ENCODE data around the gene CYP24A1. TPM values are rescaled to one million over a fixed set of nuclear protein-coding genes. Genes with fewer than 3 reads are reported as not detected.

The CYP24A1 gene
- total RNA-seq, 1 donor from 2014 or later = 0.73 TPM

GRCh38 chr20:54205450-54205849 is 31.7 kb upstream of the CYP24A1 start:
- H3K9me3 ChIP-seq (ENCODE audit: insufficient read depth, low read depth, low read length) = no peaks in the 10 kb centered on the region
- H3K79me2 ChIP-seq (ENCODE audit: insufficient read depth, low read length) = peaks cover 24% of the 10 kb centered on the region
- H3K4me1 ChIP-seq (ENCODE audit: insufficient read depth, low read length) = peaks cover 8% of the 10 kb centered on the region
- Mint-ChIP-seq H3K36me3 (ENCODE audit: low read depth, unreplicated experiment) (no peaks in the 10 kb centered on the region), H3K27ac (ENCODE audit: unreplicated experiment) (no peak overlapping the region), H3K27me3 (ENCODE audit: low read depth, unreplicated experiment) (no peaks in the 10 kb centered on the region), H3K9me3 (ENCODE audit: unreplicated experiment) (peaks cover 3% of the 10 kb centered on the region), H3K4me3 (ENCODE audit: unreplicated experiment) (no peak overlapping the region), H3K4me1 (ENCODE audit: low read depth, unreplicated experiment) (peaks cover 4% of the 10 kb centered on the region)
- H3K4me2 ChIP-seq (ENCODE audit: low read length) = no peak overlapping the region
- TF ChIP-seq EZH2 (IDR thresholded peaks at IDR 0.05; ENCODE audit: insufficient read depth, low read length) (no peak), CTCF (IDR thresholded peaks at IDR 0.05; ENCODE audit: insufficient read depth, low read depth, low read length) (no peak)
- DNase-seq (ENCODE audit: low read depth) = no peak
- H3K27ac ChIP-seq (ENCODE audit: low read depth, low read length) = no peak overlapping the region
- H3K36me3 ChIP-seq (ENCODE audit: insufficient read depth, low read length) = no peaks in the 10 kb centered on the region
- no peak overlapping the region for H3K9ac ChIP-seq (ENCODE audit: low read length)
- no peak overlapping the region for H3K4me3 ChIP-seq (ENCODE audit: insufficient read depth, low read depth, low read length)
- FAIRE-seq = no peak
- H2AFZ ChIP-seq (ENCODE audit: low read depth, low read length) = no peak overlapping the region
- H3K27me3 ChIP-seq (ENCODE audit: insufficient read depth, low read length) = peaks cover 3% of the 10 kb centered on the region
- peaks cover 18% of the 10 kb centered on the region for H4K20me1 ChIP-seq (ENCODE audit: insufficient read depth, low read length)

DNA sequence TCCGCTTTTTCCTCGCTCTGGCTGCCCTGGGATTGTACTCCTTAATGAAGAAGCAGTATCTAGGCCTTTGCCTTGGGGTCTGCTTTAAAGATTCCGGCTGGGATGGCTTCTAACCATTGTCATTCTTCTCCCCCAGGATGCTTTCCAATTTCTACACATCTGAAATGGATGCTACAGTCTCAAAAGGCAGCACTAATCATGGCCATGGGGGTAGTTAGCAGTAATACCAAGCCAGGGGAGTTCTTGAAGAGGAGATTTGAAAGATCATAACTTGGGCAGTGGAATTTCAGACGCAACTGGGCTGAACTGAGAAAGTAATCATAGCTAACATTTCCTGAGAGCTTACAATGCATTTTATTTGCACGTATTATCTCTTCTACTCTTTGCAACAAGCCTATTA is 30.7 kb upstream of the CYP24A1 start:
- no peak overlapping the region for H3K4me3 Mint-ChIP-seq (ENCODE audit: unreplicated experiment)
- no peak overlapping the region for H3K9ac ChIP-seq (ENCODE audit: low read length)
- H4K20me1 ChIP-seq (ENCODE audit: insufficient read depth, low read length) = peaks cover 8% of the 10 kb centered on the region

More for the DNA sequence above, 30.7 kb upstream of the CYP24A1 start:
- peaks cover 8% of the 10 kb centered on the region for H3K4me1 ChIP-seq (ENCODE audit: insufficient read depth, low read length)
- H3K79me2 ChIP-seq (ENCODE audit: insufficient read depth, low read length) = peaks cover 15% of the 10 kb centered on the region
- H2AFZ ChIP-seq (ENCODE audit: low read depth, low read length) = no peak overlapping the region
- TF ChIP-seq CTCF (IDR thresholded peaks at IDR 0.05; ENCODE audit: insufficient read depth, low read depth, low read length) (no peak), EZH2 (IDR thresholded peaks at IDR 0.05; ENCODE audit: insufficient read depth, low read length) (no peak)
- no peak for FAIRE-seq
- H3K9me3 ChIP-seq (ENCODE audit: insufficient read depth, low read depth, low read length) = no peaks in the 10 kb centered on the region
- peaks cover 4% of the 10 kb centered on the region for H3K4me1 Mint-ChIP-seq (ENCODE audit: low read depth, unreplicated experiment)
- no peak overlapping the region for H3K27ac ChIP-seq (ENCODE audit: low read depth, low read length)
- no peaks in the 10 kb centered on the region for H3K36me3 Mint-ChIP-seq (ENCODE audit: low read depth, unreplicated experiment)
- H3K27me3 ChIP-seq (ENCODE audit: insufficient read depth, low read length) = peaks cover 3% of the 10 kb centered on the region
- H3K36me3 ChIP-seq (ENCODE audit: insufficient read depth, low read length) = no peaks in the 10 kb centered on the region
- no peak overlapping the region for H3K27ac Mint-ChIP-seq (ENCODE audit: unreplicated experiment)
- H3K27me3 Mint-ChIP-seq (ENCODE audit: low read depth, unreplicated experiment) = no peaks in the 10 kb centered on the region
- DNase-seq (ENCODE audit: low read depth) = no peak
- no peak overlapping the region for H3K4me3 ChIP-seq (ENCODE audit: insufficient read depth, low read depth, low read length)
- no peak overlapping the region for H3K4me2 ChIP-seq (ENCODE audit: low read length)
- H3K9me3 Mint-ChIP-seq (ENCODE audit: unreplicated experiment) = peaks cover 3% of the 10 kb centered on the region
